K562 (cell line): ENCODE measurements around the gene HAUS6. TPM values are rescaled to one million over a fixed set of nuclear protein-coding genes. Genes with fewer than 3 reads are reported as not detected.
"Not testable (repeated sequence)": the region's sequence is repeated elsewhere in the genome, so short reads cannot be mapped to it uniquely, and the experiment has no call there.

Experiments used
- ATAC-seq: fragments of 200-7000 bp; cut with Tn5 transposase; 3 replicates; pipeline ENCODE4 v1.9.1; 2020; ENCODE audit warnings: moderate library complexity
- BruUV-seq: library from RNA; stranded (reverse); fragments of 400-500 nt; replicated peaks from 2 replicates; lab custom pipeline; 2021; lab: Mats Ljungman, UMichigan
- CTCF ChIA-PET: fragments of 300-600 bp; formaldehyde crosslinking; extraction: SDS; loops from one replicate; lab custom pipeline; 2021; ENCODE audit warnings: low intra/inter-chr PET ratio; lab: Yijun Ruan, JAX
- POLR2A ChIA-PET: fragments of 300-600, 350-650 bp; sonication (Branson Sonifier 250); formaldehyde crosslinking; extraction: SDS; loops from one replicate; lab custom pipeline; 2021; ENCODE audit warnings: antibody characterized with exemption, inconsistent platforms; lab: Yijun Ruan, JAX
- DNase-seq, 4 experiments: peaks; one replicate each; pipeline versions ENCODE4 v3.0.0 to v3.0.0-alpha.2; 2011 to 2018; ENCODE audit warnings: low spot score in 3 of 4, mixed read lengths in 3 of 4; ENCODE audit errors: extremely low read depth in 1 of 4
- FAIRE-seq: peaks from 2 replicates; lab custom pipeline; 2011; peaks lifted over from hg19 to GRCh38; lab: Jason Lieb, UNC
- H2AFZ ChIP-seq: 2 replicates; pipeline ENCODE4 v1.6.0; 2011; ENCODE audit warnings: low read depth, low read length, control low read depth, inconsistent platforms
- H3K27ac ChIP-seq: fragments of 200-600 bp; 3 replicates; pipeline ENCODE4 v1.8.0; 2011; ENCODE audit warnings: low read depth, mild to moderate bottlenecking, control low read depth, inconsistent platforms, low read length, moderate library complexity, mixed read lengths; ENCODE audit errors: extremely low read depth
- H3K27me3 ChIP-seq, 2 experiments: fragments of 300-600 bp in 1 of 2; 2 replicates in 1 of 2; 3 replicates in 1 of 2; pipeline versions ENCODE4 v1.6.0 to v1.8.0; 2011; ENCODE audit warnings: inconsistent platforms in 2 of 2, low read length in 2 of 2, mild to moderate bottlenecking in 1 of 2, mixed read lengths in 1 of 2, moderate library complexity in 1 of 2; ENCODE audit not compliant: control insufficient read depth in 2 of 2, insufficient read depth in 2 of 2
- H3K36me3 ChIP-seq: fragments of 300-600 bp; 3 replicates; pipeline ENCODE4 v1.8.0; 2011; ENCODE audit warnings: mild to moderate bottlenecking, low read length, inconsistent platforms; ENCODE audit not compliant: control insufficient read depth, insufficient read depth
- H3K4me1 ChIP-seq, 2 experiments: fragments of 200-600 bp in 1 of 2; replicated peaks in 1 of 2; 2 replicates in 1 of 2; 3 replicates in 1 of 2; pipeline versions ENCODE4 v1.5.1 to v1.8.0; 2011; ENCODE audit warnings: inconsistent platforms in 2 of 2, low read length in 2 of 2, mild to moderate bottlenecking in 1 of 2, mixed read lengths in 1 of 2, moderate library complexity in 1 of 2; ENCODE audit not compliant: control insufficient read depth in 2 of 2, insufficient read depth in 2 of 2
- H3K4me2 ChIP-seq: 2 replicates; pipeline ENCODE4 v1.6.1; 2011; ENCODE audit warnings: low read length, control low read depth, inconsistent platforms, mixed read lengths; ENCODE audit not compliant: insufficient read depth
- H3K4me3 ChIP-seq: fragments of 200-600 bp; sonication (generic), shearing (Covaris generic); 2 replicates; pipeline ENCODE4 v1.5.1; 2016; ENCODE audit warnings: control low read depth, inconsistent platforms
- H3K79me2 ChIP-seq: fragments of 200-600 bp; 3 replicates; pipeline ENCODE4 v1.8.0; 2011; ENCODE audit warnings: low read length, inconsistent platforms; ENCODE audit not compliant: control insufficient read depth, insufficient read depth
- H3K9ac ChIP-seq, 2 experiments: 2 replicates each; pipeline versions ENCODE4 v1.6.0 to v1.6.1; 2011; ENCODE audit warnings: low read depth in 2 of 2, low read length in 2 of 2, control low read depth in 1 of 2, inconsistent platforms in 1 of 2, mild to moderate bottlenecking in 1 of 2, mixed read lengths in 1 of 2; ENCODE audit not compliant: insufficient read depth in 1 of 2
- H3K9me1 ChIP-seq: one replicate; pipeline ENCODE4 v1.6.0; 2011; ENCODE audit warnings: inconsistent platforms, mild to moderate bottlenecking, low read length, moderate library complexity; ENCODE audit not compliant: control insufficient read depth, insufficient read depth
- H3K9me3 ChIP-seq: replicated peaks from 2 replicates; pipeline ENCODE4 v1.5.1; 2011; ENCODE audit warnings: low read depth, low read length, inconsistent platforms; ENCODE audit not compliant: control insufficient read depth, insufficient read depth
- H4K20me1 ChIP-seq: replicated peaks from 2 replicates; pipeline ENCODE4 v1.6.1; 2011; ENCODE audit warnings: low read length, inconsistent platforms, mixed read lengths; ENCODE audit not compliant: control insufficient read depth, insufficient read depth
- ETS1 ChIP-seq: conservative IDR thresholded peaks from 2 replicates; pipeline ENCODE4 v1.6.1; 2011; ENCODE audit warnings: low read depth, mild to moderate bottlenecking, low read length; ENCODE audit not compliant: control insufficient read depth
- WGBS: fragments of 100-300 bp; shearing (Covaris generic); methylation state at CpG from one replicate; pipeline ENCODE4 v1.1.6; 2016; ENCODE audit warnings: low coverage, mixed read lengths; ENCODE audit not compliant: insufficient coverage; ENCODE audit errors: missing lambda C conversion rate; 5-methylcytosine and 5-hydroxymethylcytosine counted together
- in situ Hi-C: fragments of 300-500 bp; cut with MboI; formaldehyde crosslinking; loops from 4 replicates; pipeline ENCODE4 v1.15.0; 2018; ENCODE audit warnings: inconsistent platforms, mixed read lengths
- intact Hi-C: fragments of 100-400 bp; cut with micrococcal nuclease; formaldehyde crosslinking; loops from 2 replicates; pipeline ENCODE4 v1.14.2; 2022
- polyA plus RNA-seq, 8 experiments: library from polyadenylated mRNA; depleted of rRNA in 4 of 8; stranded (reverse) in 5 of 8; unstranded in 3 of 8; fragments of >200 nt; fragmentation: Nextera tagmentation in 2 of 8; fragmentation: Illumina TruSeq in 1 of 8; extraction: Ambion mirVana in 2 of 8; extraction: Trizol in 1 of 8; gene quantifications; 2 replicates each; pipeline versions ENCODE4 v1.2.1 to v1.2.3, GENCODE V29; 2011 to 2014; ENCODE audit warnings: inconsistent platforms in 1 of 8, missing spikeins in 1 of 8
- total RNA-seq, 7 experiments: library from RNA; depleted of rRNA in 6 of 7; stranded (reverse); fragments of >200 nt in 6 of 7; fragmentation: Illumina TruSeq in 2 of 7; extraction: Trizol in 2 of 7; gene quantifications; 2 replicates each; pipeline versions ENCODE4 v1.2.1 to v1.2.3, GENCODE V29; 2011 to 2021; ENCODE audit warnings: low replicate concordance in 1 of 7

Gene HAUS6
- total and polyA plus RNA-seq, 9 of the 15 experiments (the other 6 are each of a cell fraction or from before 2014, with no cell fraction given): 10.2 to 31.7 (median 23.1) TPM

GRCh38 chr9:19102631-19103345 lies at the start of gene HAUS6 (continued):
- peak; percentile 63; the same call in 1 of the 2 replicates for TF ChIP-seq ETS1

- intact Hi-C loops, H3K9me1 ChIP-seq, H2AFZ ChIP-seq, H3K9ac ChIP-seq, H3K9me3 ChIP-seq, H4K20me1 ChIP-seq, BruUV-seq, H3K4me2 ChIP-seq, H3K36me3 ChIP-seq, H3K27me3 ChIP-seq, H3K4me3 ChIP-seq, H3K79me2 ChIP-seq, in situ Hi-C loops, H3K27ac ChIP-seq, ATAC-seq, CTCF ChIA-PET, DNase-seq, FAIRE-seq: not testable (repeated sequence)
- 50% methylated on average over 2 of the region's 2 CpGs for WGBS
- POLR2A ChIA-PET: interaction anchor here (1.1 to 1.2 kb wide), 2 partner anchors 16 to 26 kb away, joined by 3 to 4 read pairs; no protein-coding TSS in a partner anchor
- H3K4me1 ChIP-seq: peaks cover 3 to 20% of the 10 kb centered on the region in 2 experiments; a peak in 3 of 5 replicates
These were observed 49.4 kb upstream of the HAUS6 start for GRCh38 chr9:19152160-19152498.
